SU-DHL-6 (cell line): ENCODE results near the gene PLAU.

Source experiments
- H2AFZ ChIP-seq: fragments of 200-600 bp; sonication (generic); 2 replicates; pipeline ENCODE4 v1.6.1; 2014; ENCODE audit warnings: low read depth, mild to moderate bottlenecking, moderate library complexity, mixed read lengths, antibody characterized with exemption, low read length; ENCODE audit not compliant: severe bottlenecking
- H3F3A ChIP-seq: fragments of 200-600 bp; shearing (Covaris generic); 2 replicates; pipeline ENCODE4 v1.6.0; 2016; ENCODE audit warnings: antibody characterized with exemption, mild to moderate bottlenecking; ENCODE audit not compliant: insufficient read depth
- H3K27ac ChIP-seq: fragments of 200-600 bp; sonication (generic); 2 replicates; pipeline ENCODE4 v1.5.1; 2016; ENCODE audit warnings: low read depth, mild to moderate bottlenecking, low read length, moderate library complexity, mixed read lengths
- H3K27me3 ChIP-seq: fragments of 200-600 bp; sonication (generic), shearing (Covaris generic); 2 replicates; pipeline ENCODE4 v1.6.0; 2014; ENCODE audit warnings: mild to moderate bottlenecking, low read length
- H3K36me3 ChIP-seq: fragments of 200-600 bp; sonication (generic); 2 replicates; pipeline ENCODE4 v1.6.1; 2014; ENCODE audit warnings: mild to moderate bottlenecking, low read length, mixed read lengths
- H3K4me2 ChIP-seq: fragments of 300-600, 200-600 bp; shearing (Covaris generic), sonication (generic); 2 replicates; pipeline ENCODE4 v1.6.0; 2014; ENCODE audit warnings: low read length, low read depth, mild to moderate bottlenecking; ENCODE audit not compliant: poor library complexity, severe bottlenecking
- H3K4me3 ChIP-seq: fragments of 200-600 bp; sonication (generic); 2 replicates; pipeline ENCODE4 v1.5.1; 2014; ENCODE audit warnings: antibody characterized with exemption, low read length, mild to moderate bottlenecking, mixed read lengths; ENCODE audit not compliant: insufficient read depth, poor library complexity, severe bottlenecking
- H3K79me2 ChIP-seq: fragments of 200-600 bp; sonication (generic); 2 replicates; pipeline ENCODE4 v1.6.1; 2014; ENCODE audit warnings: mild to moderate bottlenecking, low read length, moderate library complexity; ENCODE audit not compliant: insufficient read depth
- H3K9ac ChIP-seq: fragments of 200-600 bp; sonication (generic); 2 replicates; pipeline ENCODE4 v1.7.0; 2014; ENCODE audit warnings: mild to moderate bottlenecking, low read length
- H3K9me2 ChIP-seq: fragments of 200-600 bp; sonication (generic); replicated peaks from 2 replicates; pipeline ENCODE4 v1.6.1; 2014; ENCODE audit warnings: low read length; ENCODE audit not compliant: insufficient read depth
- H3K9me3 ChIP-seq: fragments of 200-600 bp; sonication (generic); 2 replicates; pipeline ENCODE4 v1.6.1; 2014; ENCODE audit warnings: low read length, mixed read lengths; ENCODE audit not compliant: insufficient read depth
- H4K20me1 ChIP-seq: fragments of 200-600 bp; sonication (generic); 2 replicates; pipeline ENCODE4 v1.6.1; 2014; ENCODE audit warnings: low read depth, mild to moderate bottlenecking, antibody characterized with exemption, low read length, moderate library complexity, mixed read lengths
- CTCF ChIP-seq: fragments of 200-600 bp; sonication (generic); IDR thresholded peaks from one replicate; pipeline ENCODE4 v1.5.1; 2017; ENCODE audit warnings: antibody characterized with exemption, mild to moderate bottlenecking, low read length, moderate library complexity; ENCODE audit not compliant: insufficient read depth, poor library complexity, severe bottlenecking
- EZH2phosphoT487 ChIP-seq: fragments of 200-600 bp; sonication (generic), shearing (Covaris generic); conservative IDR thresholded peaks from 2 replicates; pipeline ENCODE4 v1.6.1; 2018; ENCODE audit warnings: mild to moderate bottlenecking, antibody characterized with exemption, low read length, moderate library complexity, mixed read lengths

PLAU gene

GRCh38 chr10:73948947-73949633, 38.2 kb downstream of the PLAU start:
- TF ChIP-seq EZH2phosphoT487 (no peak), CTCF (no peak)
- Histone ChIP-seq H3K36me3 (no peaks in the 10 kb centered on the region), H3K9me2 (no peaks in the 10 kb centered on the region), H3K4me3 (no peak overlapping the region), H2AFZ (no peak overlapping the region), H3K79me2 (no peaks in the 10 kb centered on the region), H3K9ac (no peak overlapping the region), H4K20me1 (no peaks in the 10 kb centered on the region), H3K27me3 (no peaks in the 10 kb centered on the region), H3K27ac (no peak overlapping the region), H3F3A (no peaks in the 10 kb centered on the region), H3K9me3 (no peaks in the 10 kb centered on the region), H3K4me2 (no peak overlapping the region)

- Histone ChIP-seq H3K4me2 (no peak overlapping the region), H2AFZ (no peak overlapping the region), H3K9ac (no peak overlapping the region)
Observed at GRCh38 chr10:73950155-73950948, 39.4 kb downstream of the PLAU start.

GRCh38 chr10:73953665-73954064, 42.7 kb downstream of the PLAU start:
- Histone ChIP-seq H4K20me1 (no peaks in the 10 kb centered on the region), H3K36me3 (no peaks in the 10 kb centered on the region), H3K27ac (no peak overlapping the region), H3K27me3 (no peaks in the 10 kb centered on the region), H3K4me3 (no peak overlapping the region), H3F3A (peaks cover 4% of the 10 kb centered on the region; the same call in 1 of the 2 replicates), H3K9me2 (no peaks in the 10 kb centered on the region), H3K9ac (no peak overlapping the region), H3K4me2 (no peak overlapping the region), H2AFZ (no peak overlapping the region), H3K79me2 (no peaks in the 10 kb centered on the region), H3K9me3 (no peaks in the 10 kb centered on the region)
- TF ChIP-seq CTCF (no peak), EZH2phosphoT487 (no peak)

More at GRCh38 chr10:73950155-73950948, 39.4 kb downstream of the PLAU start:
- H4K20me1 ChIP-seq: no peaks in the 10 kb centered on the region
- TF ChIP-seq CTCF: no peak
- TF ChIP-seq EZH2phosphoT487: no peak
- H3K36me3 ChIP-seq: no peaks in the 10 kb centered on the region
- no peaks in the 10 kb centered on the region for H3F3A ChIP-seq
- H3K27me3 ChIP-seq: no peaks in the 10 kb centered on the region
- H3K27ac ChIP-seq: no peak overlapping the region
- no peaks in the 10 kb centered on the region for H3K79me2 ChIP-seq
- H3K9me3 ChIP-seq: no peaks in the 10 kb centered on the region
- no peak overlapping the region for H3K4me3 ChIP-seq
- no peaks in the 10 kb centered on the region for H3K9me2 ChIP-seq
